ENCODE measurements around the gene SGCA. TPM values are rescaled to one million over a fixed set of nuclear protein-coding genes. Genes with fewer than 3 reads are reported as not detected.

SGCA gene
- total and polyA plus RNA-seq, 9 of the 15 experiments (the other 6 are each of a cell fraction or from before 2014, with no cell fraction given), result not detected

DNA sequence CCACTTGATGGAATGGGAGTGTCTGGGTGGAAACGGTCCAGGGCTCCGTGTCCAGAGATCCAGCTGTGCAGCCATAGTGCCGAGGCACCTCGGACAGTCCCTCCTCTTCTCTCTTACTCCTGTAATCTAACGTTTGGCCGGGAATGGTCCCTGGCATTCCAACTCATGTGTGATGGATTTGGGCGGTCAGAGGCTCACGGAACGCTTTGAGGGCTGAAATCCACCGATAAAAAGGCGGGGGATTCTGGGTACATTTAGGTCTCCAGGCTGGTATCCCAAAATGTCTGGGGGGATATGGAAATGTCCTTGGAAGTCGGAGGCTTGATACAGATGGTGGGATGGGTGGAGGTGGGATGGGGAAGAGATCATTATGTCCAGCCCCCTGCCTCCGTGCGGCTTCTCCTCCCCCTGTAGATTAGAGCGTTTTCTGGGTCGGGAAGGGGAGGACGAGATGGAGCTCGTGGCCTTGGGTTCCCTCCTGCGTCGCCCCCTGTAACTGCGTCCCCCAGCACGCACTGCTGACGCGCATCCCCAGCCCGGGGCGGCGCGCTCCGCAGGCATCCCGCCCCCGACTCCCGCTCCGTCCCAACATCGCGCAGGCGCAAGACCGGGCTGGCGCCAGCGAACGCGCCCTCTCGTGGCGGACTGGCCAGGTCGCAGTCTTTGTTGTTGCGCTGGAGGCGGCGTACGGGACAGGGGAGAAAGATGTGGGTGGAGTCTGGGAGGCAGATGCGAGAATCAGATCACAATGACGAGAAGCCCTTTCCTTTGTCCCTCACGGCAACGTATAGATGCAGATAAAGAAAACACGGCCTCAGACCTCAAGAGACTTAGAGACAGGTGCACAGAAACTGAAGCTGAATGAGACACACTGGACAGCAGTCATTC is 4.5 kb upstream of the SGCA start (continued):
- TF ChIP-seq, protein P1, sequence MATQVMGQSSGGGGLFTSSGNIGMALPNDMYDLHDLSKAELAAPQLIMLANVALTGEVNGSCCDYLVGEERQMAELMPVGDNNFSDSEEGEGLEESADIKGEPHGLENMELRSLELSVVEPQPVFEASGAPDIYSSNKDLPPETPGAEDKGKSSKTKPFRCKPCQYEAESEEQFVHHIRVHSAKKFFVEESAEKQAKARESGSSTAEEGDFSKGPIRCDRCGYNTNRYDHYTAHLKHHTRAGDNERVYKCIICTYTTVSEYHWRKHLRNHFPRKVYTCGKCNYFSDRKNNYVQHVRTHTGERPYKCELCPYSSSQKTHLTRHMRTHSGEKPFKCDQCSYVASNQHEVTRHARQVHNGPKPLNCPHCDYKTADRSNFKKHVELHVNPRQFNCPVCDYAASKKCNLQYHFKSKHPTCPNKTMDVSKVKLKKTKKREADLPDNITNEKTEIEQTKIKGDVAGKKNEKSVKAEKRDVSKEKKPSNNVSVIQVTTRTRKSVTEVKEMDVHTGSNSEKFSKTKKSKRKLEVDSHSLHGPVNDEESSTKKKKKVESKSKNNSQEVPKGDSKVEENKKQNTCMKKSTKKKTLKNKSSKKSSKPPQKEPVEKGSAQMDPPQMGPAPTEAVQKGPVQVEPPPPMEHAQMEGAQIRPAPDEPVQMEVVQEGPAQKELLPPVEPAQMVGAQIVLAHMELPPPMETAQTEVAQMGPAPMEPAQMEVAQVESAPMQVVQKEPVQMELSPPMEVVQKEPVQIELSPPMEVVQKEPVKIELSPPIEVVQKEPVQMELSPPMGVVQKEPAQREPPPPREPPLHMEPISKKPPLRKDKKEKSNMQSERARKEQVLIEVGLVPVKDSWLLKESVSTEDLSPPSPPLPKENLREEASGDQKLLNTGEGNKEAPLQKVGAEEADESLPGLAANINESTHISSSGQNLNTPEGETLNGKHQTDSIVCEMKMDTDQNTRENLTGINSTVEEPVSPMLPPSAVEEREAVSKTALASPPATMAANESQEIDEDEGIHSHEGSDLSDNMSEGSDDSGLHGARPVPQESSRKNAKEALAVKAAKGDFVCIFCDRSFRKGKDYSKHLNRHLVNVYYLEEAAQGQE (IDR thresholded peaks at IDR 0.05; ENCODE audit: borderline replicate concordance), result peak; percentile 85
- TF ChIP-seq, protein P1 (CRISPR knock-in tag; IDR thresholded peaks at IDR 0.05; ENCODE audit: low read depth), result no peak
- TF ChIP-seq, protein P2, sequence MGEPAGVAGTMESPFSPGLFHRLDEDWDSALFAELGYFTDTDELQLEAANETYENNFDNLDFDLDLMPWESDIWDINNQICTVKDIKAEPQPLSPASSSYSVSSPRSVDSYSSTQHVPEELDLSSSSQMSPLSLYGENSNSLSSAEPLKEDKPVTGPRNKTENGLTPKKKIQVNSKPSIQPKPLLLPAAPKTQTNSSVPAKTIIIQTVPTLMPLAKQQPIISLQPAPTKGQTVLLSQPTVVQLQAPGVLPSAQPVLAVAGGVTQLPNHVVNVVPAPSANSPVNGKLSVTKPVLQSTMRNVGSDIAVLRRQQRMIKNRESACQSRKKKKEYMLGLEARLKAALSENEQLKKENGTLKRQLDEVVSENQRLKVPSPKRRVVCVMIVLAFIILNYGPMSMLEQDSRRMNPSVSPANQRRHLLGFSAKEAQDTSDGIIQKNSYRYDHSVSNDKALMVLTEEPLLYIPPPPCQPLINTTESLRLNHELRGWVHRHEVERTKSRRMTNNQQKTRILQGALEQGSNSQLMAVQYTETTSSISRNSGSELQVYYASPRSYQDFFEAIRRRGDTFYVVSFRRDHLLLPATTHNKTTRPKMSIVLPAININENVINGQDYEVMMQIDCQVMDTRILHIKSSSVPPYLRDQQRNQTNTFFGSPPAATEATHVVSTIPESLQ (CRISPR knock-in tag; IDR thresholded peaks at IDR 0.05), result no peak
- no peak for TF ChIP-seq NR2C1 (IDR thresholded peaks at IDR 0.05)
- no peak for TF ChIP-seq NR2C1 (tag; IDR thresholded peaks at IDR 0.05)
- no peak for TF ChIP-seq ZC3H8 (IDR thresholded peaks at IDR 0.05)
- no peak for TF ChIP-seq ZNF79 (CRISPR knock-in tag; IDR thresholded peaks at IDR 0.05; ENCODE audit: low read depth)
- 0 out of 2 replicates have a peak, but pooled peaks have one; percentile 34 for TF ChIP-seq JUN (IDR thresholded peaks at IDR 0.05; ENCODE audit: borderline replicate concordance, low read depth, low read length)
- TF ChIP-seq JUN (CRISPR knock-in tag; IDR thresholded peaks at IDR 0.05; ENCODE audit: borderline replicate concordance), result 0 out of 2 replicates have a peak, but pooled peaks have one; percentile 8
- 0 out of 2 replicates have a peak, but pooled peaks have one; percentile 22 for TF ChIP-seq POLR2A (conservative IDR thresholded peaks at IDR 0.05)
- no peak for TF ChIP-seq TAF1 (IDR thresholded peaks at IDR 0.05; ENCODE audit: control insufficient read depth, extremely low read depth, insufficient read depth, low read length, severe bottlenecking)
- TF ChIP-seq RAD51 (IDR thresholded peaks at IDR 0.05; ENCODE audit: borderline replicate concordance, low read depth), result no peak
- no peak for TF ChIP-seq SNIP1 (IDR thresholded peaks at IDR 0.05; ENCODE audit: low read depth)
